ENCODE measurements around the gene LAS1L. TPM values are rescaled to one million over a fixed set of nuclear protein-coding genes. Genes with fewer than 3 reads are reported as not detected.
"Not testable (repeated sequence)": the region's sequence is repeated elsewhere in the genome, so short reads cannot be mapped to it uniquely, and the experiment has no call there.

The LAS1L gene
- total RNA-seq, 3 donors from 2014 or later: 17.2 to 31.1 (median 23.6) TPM

DNA sequence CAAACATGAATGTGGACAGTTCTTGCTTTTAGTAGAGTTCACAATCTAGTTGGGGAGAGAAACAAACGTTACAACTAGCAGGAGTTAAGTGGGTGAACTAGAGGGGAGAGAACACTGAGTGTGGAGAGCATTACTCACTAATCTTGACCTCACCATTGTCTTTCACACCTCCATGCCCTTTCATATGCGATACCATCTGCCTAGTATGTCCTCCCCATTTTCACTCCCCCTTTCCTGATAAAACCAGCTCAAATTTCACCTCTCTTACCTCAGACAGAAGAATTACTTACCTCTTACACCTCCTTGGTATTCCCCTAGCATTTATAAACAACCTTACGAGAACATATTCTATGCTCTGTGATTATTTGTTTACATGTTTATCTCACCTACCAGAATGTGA, 53.6 kb downstream of the LAS1L start:
- TF ChIP-seq, protein P1, sequence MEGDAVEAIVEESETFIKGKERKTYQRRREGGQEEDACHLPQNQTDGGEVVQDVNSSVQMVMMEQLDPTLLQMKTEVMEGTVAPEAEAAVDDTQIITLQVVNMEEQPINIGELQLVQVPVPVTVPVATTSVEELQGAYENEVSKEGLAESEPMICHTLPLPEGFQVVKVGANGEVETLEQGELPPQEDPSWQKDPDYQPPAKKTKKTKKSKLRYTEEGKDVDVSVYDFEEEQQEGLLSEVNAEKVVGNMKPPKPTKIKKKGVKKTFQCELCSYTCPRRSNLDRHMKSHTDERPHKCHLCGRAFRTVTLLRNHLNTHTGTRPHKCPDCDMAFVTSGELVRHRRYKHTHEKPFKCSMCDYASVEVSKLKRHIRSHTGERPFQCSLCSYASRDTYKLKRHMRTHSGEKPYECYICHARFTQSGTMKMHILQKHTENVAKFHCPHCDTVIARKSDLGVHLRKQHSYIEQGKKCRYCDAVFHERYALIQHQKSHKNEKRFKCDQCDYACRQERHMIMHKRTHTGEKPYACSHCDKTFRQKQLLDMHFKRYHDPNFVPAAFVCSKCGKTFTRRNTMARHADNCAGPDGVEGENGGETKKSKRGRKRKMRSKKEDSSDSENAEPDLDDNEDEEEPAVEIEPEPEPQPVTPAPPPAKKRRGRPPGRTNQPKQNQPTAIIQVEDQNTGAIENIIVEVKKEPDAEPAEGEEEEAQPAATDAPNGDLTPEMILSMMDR (IDR thresholded peaks at IDR 0.05): no peak
- intact Hi-C loops (cut with DNase I, micrococcal nuclease): no loop called here
- H3K36me3 ChIP-seq (ENCODE audit: low read depth): no peaks in the 10 kb centered on the region
- DNase-seq (no peak), ATAC-seq (no peak)
- no peak overlapping the region for H3K4me3 ChIP-seq
- no peaks in the 10 kb centered on the region for H3K4me1 ChIP-seq (ENCODE audit: low read depth)
- no peaks in the 10 kb centered on the region for H3K9me3 ChIP-seq

DNA sequence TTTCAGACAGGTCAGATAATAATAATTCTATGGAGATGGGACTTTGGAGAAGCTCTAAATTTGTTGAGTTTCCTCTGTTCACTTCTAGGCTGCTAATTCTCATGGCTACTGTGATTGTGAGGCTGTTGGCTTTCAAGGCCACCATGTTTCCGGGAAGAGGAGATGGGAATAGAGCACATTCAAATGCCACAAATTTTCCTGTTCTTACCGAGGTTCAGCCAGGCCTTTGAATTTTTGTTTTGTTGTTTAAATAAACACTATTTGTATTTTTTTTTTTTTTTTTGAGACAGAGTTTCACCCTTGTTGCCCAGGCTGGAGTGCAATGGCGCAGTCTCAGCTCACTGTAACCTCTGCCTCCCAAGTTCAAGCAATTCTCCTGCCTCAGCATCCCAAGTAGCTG, 55.5 kb downstream of the LAS1L start:
- ATAC-seq; DNase-seq; H3K4me3 ChIP-seq; H3K4me1 ChIP-seq (ENCODE audit: low read depth); intact Hi-C loops (cut with DNase I, micrococcal nuclease); H3K36me3 ChIP-seq (ENCODE audit: low read depth); H3K9me3 ChIP-seq: not testable (repeated sequence)

DNA sequence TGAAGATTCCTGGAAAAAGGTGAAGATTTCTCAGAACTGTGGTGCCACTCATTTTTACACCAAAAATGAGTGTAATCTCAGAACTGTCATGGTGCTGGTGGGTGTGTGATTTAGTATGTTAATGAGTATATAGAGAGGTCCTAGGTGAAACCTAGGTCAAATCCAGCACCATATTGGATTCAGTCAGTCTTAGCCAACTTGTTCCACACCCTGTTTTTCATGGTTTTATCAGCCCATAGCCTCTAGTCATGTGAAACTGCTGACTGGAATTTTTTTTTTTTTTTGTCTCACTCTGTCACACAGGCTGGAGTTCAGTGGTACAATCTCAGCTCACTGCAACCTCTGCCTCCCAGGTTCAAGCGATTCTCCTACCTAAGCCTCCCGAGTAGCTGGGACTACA, 58.0 kb downstream of the LAS1L start:
- H3K4me1 ChIP-seq (ENCODE audit: low read depth): no peaks in the 10 kb centered on the region
- no peak for ATAC-seq
- no peak overlapping the region for H3K4me3 ChIP-seq
- no peaks in the 10 kb centered on the region for H3K36me3 ChIP-seq (ENCODE audit: low read depth)
- TF ChIP-seq, protein P1 (IDR thresholded peaks at IDR 0.05): no peak
- no peak for DNase-seq
- intact Hi-C loops (cut with DNase I, micrococcal nuclease): no loop called here
- H3K9me3 ChIP-seq: no peaks in the 10 kb centered on the region

DNA sequence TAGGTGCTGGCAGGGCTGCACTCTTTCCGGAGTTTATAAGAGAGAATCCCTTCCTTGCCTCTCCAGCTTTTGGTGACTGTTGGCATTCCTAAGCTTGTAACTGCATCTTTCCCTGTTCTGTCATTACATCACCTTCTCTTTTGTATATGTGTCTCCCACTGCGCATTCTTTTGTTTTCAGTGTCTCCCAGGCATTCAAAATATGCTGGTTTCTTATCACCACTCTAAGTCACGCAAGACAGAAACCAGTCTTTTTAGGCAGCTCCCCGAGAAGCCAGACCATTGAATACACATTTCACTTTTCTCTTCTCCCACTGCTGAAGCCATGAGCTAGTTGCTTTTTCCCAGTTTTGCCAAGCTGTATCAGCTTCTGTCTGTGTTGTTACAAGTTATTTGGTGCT, 71.0 kb downstream of the LAS1L start:
- ATAC-seq (no peak), DNase-seq (no peak)
- intact Hi-C loops (cut with DNase I, micrococcal nuclease): no loop called here
- Histone ChIP-seq H3K4me1 (ENCODE audit: low read depth) (no peaks in the 10 kb centered on the region), H3K9me3 (no peaks in the 10 kb centered on the region), H3K4me3 (no peak overlapping the region), H3K36me3 (ENCODE audit: low read depth) (no peaks in the 10 kb centered on the region)
- TF ChIP-seq, protein P1 (IDR thresholded peaks at IDR 0.05): no peak

Other genes with a start within 250 kb of the LAS1L start
- gene MSN, start 132.9 kb upstream of the LAS1L start, total RNA-seq: 100 to 1,000 TPM in 1 of 3 donors, 10 to 100 TPM in 2; 25.9 to 127 (median 66.2) TPM